Lower leg skin (tissue), 4 donors: ENCODE data around the gene SCG3. TPM values are rescaled to one million over a fixed set of nuclear protein-coding genes. Genes with fewer than 3 reads are reported as not detected.

Source experiments
- DNase-seq, 2 donors: peaks; one replicate each; pipeline ENCODE4 v3.0.0-alpha.2; 2019; ENCODE audit warnings: low spot score in 2 of 2
- H3K4me3 ChIP-seq: fragments of 200-600 bp; sonication (generic); 2 replicates; pipeline ENCODE4 v1.5.1; 2017; ENCODE audit warnings: mild to moderate bottlenecking, low read depth; ENCODE audit not compliant: poor library complexity, severe bottlenecking
- POLR2A ChIP-seq, 2 donors: fragments of 450-650 bp; IDR thresholded peaks; one replicate each; pipeline ENCODE4 v1.6.1; 2016 to 2017; ENCODE audit warnings: antibody characterized with exemption in 2 of 2, mild to moderate bottlenecking in 1 of 2, moderate library complexity in 1 of 2
- WGBS, 2 donors: methylation state at CpG; one replicate each; pipeline ENCODE4 v1.1.5; 2018; 5-methylcytosine and 5-hydroxymethylcytosine counted together
- intact Hi-C: fragments of 100-400 bp; cut with DNase I; formaldehyde crosslinking; loops from one replicate; pipeline ENCODE4 v1.15.0; 2023; ENCODE audit warnings: low total_unique reads
- total RNA-seq, 4 donors: library from RNA; depleted of rRNA; stranded (reverse); fragments of >200 nt; gene quantifications; one replicate each; pipeline ENCODE4 v1.1.0, GENCODE V29; 2016
- TF ChIP-seq, protein P1 (sequence below), 3 donors: fragments of 450-650 bp; IDR thresholded peaks; one replicate each; pipeline ENCODE4 v1.5.1; 2016; ENCODE audit warnings: antibody characterized with exemption in 3 of 3, mild to moderate bottlenecking in 3 of 3, moderate library complexity in 2 of 3

The SCG3 gene
- total RNA-seq, 4 donors from 2014 or later: 0.13 TPM; not detected in 3

DNA sequence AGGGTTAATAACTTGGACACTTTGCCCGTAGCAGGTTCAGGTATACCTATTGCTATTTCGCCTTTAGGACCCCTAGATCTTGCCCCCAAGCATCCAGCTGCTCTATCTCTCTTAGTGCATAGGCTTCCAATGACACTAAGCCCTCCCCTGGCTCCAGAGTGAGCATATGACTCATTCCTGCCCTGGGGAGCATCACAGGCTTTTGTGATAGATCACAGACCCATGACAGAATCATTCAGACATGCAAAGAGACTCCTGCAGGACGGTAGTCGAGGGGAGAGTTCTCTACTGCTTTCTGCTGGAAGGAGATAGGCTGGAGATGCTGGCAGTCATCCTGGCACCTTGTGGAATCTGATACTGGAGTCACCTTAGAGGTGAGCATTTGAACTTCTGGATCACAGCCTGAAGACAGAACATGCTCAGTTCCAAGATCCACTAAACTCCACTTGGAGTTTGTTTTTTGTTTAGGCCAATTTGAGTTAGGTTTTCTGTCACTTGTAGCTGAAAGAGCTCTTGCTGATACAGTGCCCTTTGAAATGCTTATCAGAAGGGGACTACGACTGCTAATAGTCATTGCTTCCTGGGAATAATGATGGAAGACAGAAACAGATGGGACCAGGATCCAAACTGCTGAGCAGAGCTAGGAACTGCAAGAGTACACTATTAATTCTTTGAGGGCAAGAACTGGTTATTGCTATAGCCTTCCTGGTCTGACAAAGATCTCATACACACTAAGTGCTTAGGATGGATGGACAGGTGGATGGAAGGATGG, 45.2 kb downstream of the SCG3 start:
- 25 to 27% methylated on average over 5 of the region's 5 CpGs for WGBS, 2 donors
- TF ChIP-seq POLR2A (IDR thresholded peaks at IDR 0.05): no peak
- TF ChIP-seq, protein P1, sequence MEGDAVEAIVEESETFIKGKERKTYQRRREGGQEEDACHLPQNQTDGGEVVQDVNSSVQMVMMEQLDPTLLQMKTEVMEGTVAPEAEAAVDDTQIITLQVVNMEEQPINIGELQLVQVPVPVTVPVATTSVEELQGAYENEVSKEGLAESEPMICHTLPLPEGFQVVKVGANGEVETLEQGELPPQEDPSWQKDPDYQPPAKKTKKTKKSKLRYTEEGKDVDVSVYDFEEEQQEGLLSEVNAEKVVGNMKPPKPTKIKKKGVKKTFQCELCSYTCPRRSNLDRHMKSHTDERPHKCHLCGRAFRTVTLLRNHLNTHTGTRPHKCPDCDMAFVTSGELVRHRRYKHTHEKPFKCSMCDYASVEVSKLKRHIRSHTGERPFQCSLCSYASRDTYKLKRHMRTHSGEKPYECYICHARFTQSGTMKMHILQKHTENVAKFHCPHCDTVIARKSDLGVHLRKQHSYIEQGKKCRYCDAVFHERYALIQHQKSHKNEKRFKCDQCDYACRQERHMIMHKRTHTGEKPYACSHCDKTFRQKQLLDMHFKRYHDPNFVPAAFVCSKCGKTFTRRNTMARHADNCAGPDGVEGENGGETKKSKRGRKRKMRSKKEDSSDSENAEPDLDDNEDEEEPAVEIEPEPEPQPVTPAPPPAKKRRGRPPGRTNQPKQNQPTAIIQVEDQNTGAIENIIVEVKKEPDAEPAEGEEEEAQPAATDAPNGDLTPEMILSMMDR (IDR thresholded peaks at IDR 0.05): no peak
- intact Hi-C loops: no loop called here
- peak in 1 of 2 donors; percentile 59 for DNase-seq
- no peak overlapping the region for H3K4me3 ChIP-seq

DNA sequence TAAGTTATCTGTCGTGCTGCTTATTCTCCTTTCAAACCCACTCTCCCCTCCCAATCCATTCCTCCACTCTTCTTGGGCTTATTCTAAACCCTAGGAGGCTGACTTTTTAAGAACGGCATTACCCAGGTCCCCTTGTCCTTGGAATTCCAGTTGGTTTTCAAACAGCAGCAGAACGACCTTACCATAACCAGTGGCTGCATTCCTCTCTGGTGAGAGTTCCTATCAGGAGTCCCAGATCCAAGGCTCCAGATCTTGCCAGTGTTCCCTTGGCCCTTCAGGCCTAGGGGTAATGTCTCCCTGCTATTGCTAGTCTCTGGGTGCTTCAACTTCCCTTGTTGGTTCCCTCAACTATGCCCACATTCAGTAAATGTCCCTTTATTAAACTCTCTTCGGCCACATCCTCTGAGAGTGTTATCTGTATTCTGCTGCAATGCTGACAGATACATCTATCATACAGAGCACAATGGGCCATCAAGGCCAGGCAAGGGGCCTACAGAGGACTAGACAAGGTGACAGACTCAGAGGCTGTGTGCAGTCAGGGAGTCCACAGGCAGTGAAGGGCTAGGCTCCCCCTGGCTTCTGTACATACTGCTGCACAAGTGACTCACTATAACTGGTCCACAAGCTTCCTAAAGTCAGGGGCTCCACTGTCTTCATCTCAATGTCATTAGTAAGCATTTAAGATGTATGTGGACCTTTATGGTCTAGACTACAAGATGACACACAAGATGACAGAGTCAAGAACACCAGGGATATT, 46.0 kb downstream of the SCG3 start:
- intact Hi-C loops: no loop called here
- TF ChIP-seq, protein P1 (IDR thresholded peaks at IDR 0.05): no peak
- no peak for TF ChIP-seq POLR2A (IDR thresholded peaks at IDR 0.05)
- H3K4me3 ChIP-seq: no peak overlapping the region
- DNase-seq: no peak
- 69 to 88% methylated on average over 4 of the region's 4 CpGs for WGBS, 2 donors

- WGBS, 2 donors: 36 to 41% methylated on average over 5 of the region's 5 CpGs
- no peak overlapping the region for H3K4me3 ChIP-seq
- intact Hi-C loops: loop anchor here (1.0 kb wide), 1 partner anchor 36 kb away; no protein-coding TSS in a partner anchor
- no peak for TF ChIP-seq POLR2A (IDR thresholded peaks at IDR 0.05)
- TF ChIP-seq, protein P1 (IDR thresholded peaks at IDR 0.05): no peak
- DNase-seq: peak in 1 of 2 donors; percentile 25
Measured at GRCh38 chr15:51731549-51732267, 50.4 kb downstream of the SCG3 start.

- TF ChIP-seq, protein P1 (IDR thresholded peaks at IDR 0.05): no peak
- no peak for TF ChIP-seq POLR2A (IDR thresholded peaks at IDR 0.05)
- intact Hi-C loops: no loop called here
- WGBS, 2 donors: 80 to 83% methylated on average over 2 of the region's 2 CpGs
- DNase-seq: no peak
- H3K4me3 ChIP-seq: no peak overlapping the region
Measured at GRCh38 chr15:51732646-51733045, 51.3 kb downstream of the SCG3 start.

DNA sequence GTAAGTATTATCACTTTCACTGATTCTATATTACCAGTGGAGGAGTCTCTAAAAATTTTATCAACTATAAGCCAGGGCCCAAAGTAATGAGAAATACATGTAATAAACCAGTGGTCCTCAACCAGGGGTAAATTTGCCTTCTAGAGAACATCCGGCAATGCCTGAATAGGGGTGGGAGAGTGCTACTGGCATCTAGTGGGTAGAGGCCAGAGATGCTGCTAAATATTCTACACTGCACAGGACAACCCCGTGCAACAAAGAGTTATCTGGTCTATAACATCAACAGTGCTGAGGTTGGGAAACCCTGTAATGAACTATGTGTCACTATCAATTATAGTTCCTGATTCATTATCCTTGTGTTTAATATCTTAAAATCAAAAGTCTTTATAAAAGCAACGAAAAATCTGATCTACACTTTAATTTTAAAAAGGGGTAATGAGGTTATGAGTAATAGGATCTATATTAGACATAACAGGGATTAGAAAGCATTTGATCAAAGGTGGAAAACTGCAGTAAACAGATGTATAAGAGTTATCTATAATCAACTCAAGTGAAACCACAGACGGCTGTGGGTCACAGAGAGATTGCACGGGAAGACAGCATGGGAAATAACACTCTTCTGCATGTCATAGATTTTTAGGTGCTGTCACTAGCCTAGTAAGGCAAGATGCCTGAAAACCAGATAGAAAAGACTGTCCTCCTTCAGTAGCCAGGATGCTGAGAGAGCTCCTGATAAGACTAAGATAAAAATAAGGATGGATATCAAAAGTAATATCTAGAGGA, 54.1 kb downstream of the SCG3 start:
- WGBS, 2 donors: 70 to 72% methylated on average over 5 of the region's 5 CpGs
- no peak overlapping the region for H3K4me3 ChIP-seq
- TF ChIP-seq POLR2A (IDR thresholded peaks at IDR 0.05): no peak
- TF ChIP-seq, protein P1 (IDR thresholded peaks at IDR 0.05): no peak
- DNase-seq: no peak
- intact Hi-C loops: no loop called here
